GM12878 (cell line): ENCODE results near the gene ADAMTS16. TPM values are rescaled to one million over a fixed set of nuclear protein-coding genes. Genes with fewer than 3 reads are reported as not detected.

ENCODE experiments used
- ATAC-seq: fragments of 200-7000 bp; cut with Tn5 transposase; 3 replicates; pipeline ENCODE4 v1.9.1; 2020; ENCODE audit warnings: mild to moderate bottlenecking, moderate library complexity
- BruUV-seq: library from RNA; stranded (reverse); fragments of 400-500 nt; replicated peaks from 2 replicates; lab custom pipeline; 2021; lab: Mats Ljungman, UMichigan
- CTCF ChIA-PET: fragments of 300-600 bp; sonication (Branson Sonifier 250); formaldehyde crosslinking; extraction: SDS; loops from one replicate; lab custom pipeline; 2021; ENCODE audit warnings: inconsistent platforms; lab: Yijun Ruan, JAX
- POLR2A ChIA-PET: fragments of 350-600 bp; formaldehyde crosslinking; extraction: SDS; loops from one replicate; lab custom pipeline; 2021; ENCODE audit warnings: inconsistent platforms; lab: Charles Lee
- RAD21 ChIA-PET: fragments of 300-600 bp; sonication (Branson Sonifier 250); formaldehyde crosslinking; loops from one replicate; lab custom pipeline; 2023; ENCODE audit warnings: antibody characterized with exemption; ENCODE audit not compliant: unreplicated experiment; lab: Charles Lee
- SMC1A ChIA-PET: fragments of 300-600 bp; sonication (Branson Sonifier 250); formaldehyde crosslinking; loops from one replicate; lab custom pipeline; 2023; ENCODE audit not compliant: unreplicated experiment, uncharacterized antibody; lab: Charles Lee
- DNase-seq: peaks from one replicate; pipeline ENCODE4 v3.0.0-alpha.2; 2011; ENCODE audit warnings: low read depth, low spot score
- FAIRE-seq: peaks from 3 replicates; lab custom pipeline; 2011; peaks lifted over from hg19 to GRCh38; lab: Jason Lieb, UNC
- H2AFZ ChIP-seq: 2 replicates; pipeline ENCODE4 v1.6.0; 2011; ENCODE audit warnings: low read depth, low read length, control low read depth; ENCODE audit not compliant: control insufficient read depth
- H3K27ac ChIP-seq: 2 replicates; pipeline ENCODE4 v1.5.1; 2011; ENCODE audit warnings: control low read depth; ENCODE audit not compliant: control insufficient read depth, insufficient read depth
- H3K27me3 ChIP-seq, 2 experiments: replicated peaks in 1 of 2; 2 replicates each; pipeline versions ENCODE4 v1.6.0 to v1.6.1; 2011; ENCODE audit warnings: low read length in 1 of 2; ENCODE audit not compliant: control insufficient read depth in 2 of 2, insufficient read depth in 2 of 2
- H3K36me3 ChIP-seq, 2 experiments: 2 replicates each; pipeline ENCODE4 v1.5.1; 2011; ENCODE audit warnings: low read length in 1 of 2; ENCODE audit not compliant: control insufficient read depth in 2 of 2, insufficient read depth in 2 of 2
- H3K4me1 ChIP-seq: 2 replicates; pipeline ENCODE4 v1.6.1; 2011; ENCODE audit warnings: mild to moderate bottlenecking, low read length, moderate library complexity, mixed read lengths; ENCODE audit not compliant: control insufficient read depth, insufficient read depth
- H3K4me2 ChIP-seq: 2 replicates; pipeline ENCODE4 v1.6.0; 2011; ENCODE audit warnings: control low read depth; ENCODE audit not compliant: control insufficient read depth, insufficient read depth
- H3K4me3 ChIP-seq: fragments of 200-600 bp; sonication (generic); 2 replicates; pipeline ENCODE4 v1.5.1; 2016
- H3K79me2 ChIP-seq: 2 replicates; pipeline ENCODE4 v1.6.0; 2011; ENCODE audit warnings: low read length; ENCODE audit not compliant: control insufficient read depth, insufficient read depth
- H3K9ac ChIP-seq: 2 replicates; pipeline ENCODE4 v1.8.0; 2011; ENCODE audit warnings: low read length, control low read depth, mixed read lengths; ENCODE audit not compliant: control insufficient read depth, insufficient read depth
- H3K9me3 ChIP-seq: replicated peaks from 3 replicates; pipeline ENCODE4 v1.5.1; 2011; ENCODE audit warnings: mild to moderate bottlenecking, low read length; ENCODE audit not compliant: control insufficient read depth, insufficient read depth
- H4K20me1 ChIP-seq: 2 replicates; pipeline ENCODE4 v1.6.0; 2011; ENCODE audit not compliant: control insufficient read depth, insufficient read depth
- BCL11A ChIP-seq: IDR thresholded peaks from 2 replicates; pipeline ENCODE4 v1.6.1; 2011; ENCODE audit warnings: low read depth, low read length
- E2F8 ChIP-seq: fragments of 450-650 bp; IDR thresholded peaks from 2 replicates; pipeline ENCODE4 v1.6.1; 2018; ENCODE audit warnings: mild to moderate bottlenecking, low read depth, moderate library complexity; ENCODE audit not compliant: partially characterized antibody
- JUND ChIP-seq: IDR thresholded peaks from 2 replicates; pipeline ENCODE4 v1.6.1; 2012; ENCODE audit warnings: low read depth, mild to moderate bottlenecking, low read length, improper control_type of control experiment, moderate library complexity
- MTA2 ChIP-seq: fragments of 450-650 bp; IDR thresholded peaks from 2 replicates; pipeline ENCODE4 v1.6.1; 2016; ENCODE audit warnings: low read depth, mild to moderate bottlenecking, moderate library complexity
- PML ChIP-seq: IDR thresholded peaks from 2 replicates; pipeline ENCODE4 v1.6.1; 2012; ENCODE audit warnings: low read length, inconsistent platforms
- REST ChIP-seq: IDR thresholded peaks from 2 replicates; pipeline ENCODE4 v1.6.1; 2012; ENCODE audit warnings: mild to moderate bottlenecking, low read depth, low read length
- TCF12 ChIP-seq: IDR thresholded peaks from 2 replicates; pipeline ENCODE4 v1.6.1; 2011; ENCODE audit warnings: low read depth, mild to moderate bottlenecking, low read length
- USF2 ChIP-seq: IDR thresholded peaks from 2 replicates; pipeline ENCODE4 v1.6.1; 2011; ENCODE audit warnings: low read depth, low read length, improper control_type of control experiment, borderline replicate concordance
- YBX1 ChIP-seq: fragments of 450-650 bp; IDR thresholded peaks from 2 replicates; pipeline ENCODE4 v1.6.1; 2016; ENCODE audit warnings: antibody characterized with exemption
- WGBS: methylation state at CpG from one replicate; pipeline ENCODE4 v1.1.6; 2016; ENCODE audit warnings: low lambda C conversion rate; ENCODE audit not compliant: insufficient replicate concordance, insufficient coverage; ENCODE audit errors: missing lambda C conversion rate; 5-methylcytosine and 5-hydroxymethylcytosine counted together
- in situ Hi-C: fragments of 300-500 bp; cut with MboI; formaldehyde crosslinking; loops from 9 replicates; pipeline ENCODE4 v1.14.3; 2018; ENCODE audit warnings: mixed read lengths
- intact Hi-C: fragments of 100-400 bp; cut with micrococcal nuclease; formaldehyde crosslinking; loops from one replicate; pipeline ENCODE4 v1.14.2; 2022; ENCODE audit not compliant: unreplicated experiment
- polyA plus RNA-seq, 11 experiments: library from polyadenylated mRNA; depleted of rRNA in 4 of 11; unstranded in 6 of 11; stranded (reverse) in 5 of 11; fragments of >200 nt; fragmentation: Nextera tagmentation in 4 of 11; fragmentation: Illumina TruSeq in 1 of 11; extraction: Ambion mirVana in 4 of 11; extraction: Trizol in 1 of 11; gene quantifications; 1 replicate in 1 of 11; 2 replicates in 10 of 11; pipeline versions ENCODE4 v1.2.1 to v1.2.3, GENCODE V29; 2011 to 2016; ENCODE audit warnings: inconsistent platforms in 2 of 11, missing spikeins in 2 of 11, low read depth in 1 of 11
- total RNA-seq, 4 experiments: library from RNA; depleted of rRNA in 3 of 4; stranded (reverse); fragments of >200 nt in 3 of 4; fragmentation: Illumina TruSeq in 1 of 4; extraction: Trizol in 1 of 4; gene quantifications; 2 replicates each; pipeline versions ENCODE4 v1.2.1 to v1.2.3, GENCODE V29; 2013 to 2021
- TF ChIP-seq, protein P1 (sequence below): fragments of 450-650 bp; formaldehyde crosslinking; IDR thresholded peaks from 2 replicates; pipeline ENCODE4 v1.5.0; 2022; ENCODE audit warnings: mild to moderate bottlenecking, missing genetic modification characterization

ADAMTS16 gene
- total and polyA plus RNA-seq, 10 of the 15 experiments (the other 5 are each of a cell fraction or from before 2014, with no cell fraction given) = 0.04 TPM; not detected in 9

- TF ChIP-seq, protein P1, sequence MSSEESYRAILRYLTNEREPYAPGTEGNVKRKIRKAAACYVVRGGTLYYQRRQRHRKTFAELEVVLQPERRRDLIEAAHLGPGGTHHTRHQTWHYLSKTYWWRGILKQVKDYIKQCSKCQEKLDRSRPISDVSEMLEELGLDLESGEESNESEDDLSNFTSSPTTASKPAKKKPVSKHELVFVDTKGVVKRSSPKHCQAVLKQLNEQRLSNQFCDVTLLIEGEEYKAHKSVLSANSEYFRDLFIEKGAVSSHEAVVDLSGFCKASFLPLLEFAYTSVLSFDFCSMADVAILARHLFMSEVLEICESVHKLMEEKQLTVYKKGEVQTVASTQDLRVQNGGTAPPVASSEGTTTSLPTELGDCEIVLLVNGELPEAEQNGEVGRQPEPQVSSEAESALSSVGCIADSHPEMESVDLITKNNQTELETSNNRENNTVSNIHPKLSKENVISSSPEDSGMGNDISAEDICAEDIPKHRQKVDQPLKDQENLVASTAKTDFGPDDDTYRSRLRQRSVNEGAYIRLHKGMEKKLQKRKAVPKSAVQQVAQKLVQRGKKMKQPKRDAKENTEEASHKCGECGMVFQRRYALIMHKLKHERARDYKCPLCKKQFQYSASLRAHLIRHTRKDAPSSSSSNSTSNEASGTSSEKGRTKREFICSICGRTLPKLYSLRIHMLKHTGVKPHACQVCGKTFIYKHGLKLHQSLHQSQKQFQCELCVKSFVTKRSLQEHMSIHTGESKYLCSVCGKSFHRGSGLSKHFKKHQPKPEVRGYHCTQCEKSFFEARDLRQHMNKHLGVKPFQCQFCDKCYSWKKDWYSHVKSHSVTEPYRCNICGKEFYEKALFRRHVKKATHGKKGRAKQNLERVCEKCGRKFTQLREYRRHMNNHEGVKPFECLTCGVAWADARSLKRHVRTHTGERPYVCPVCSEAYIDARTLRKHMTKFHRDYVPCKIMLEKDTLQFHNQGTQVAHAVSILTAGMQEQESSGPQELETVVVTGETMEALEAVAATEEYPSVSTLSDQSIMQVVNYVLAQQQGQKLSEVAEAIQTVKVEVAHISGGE (CRISPR knock-in tag) = no peak
- no peak for TF ChIP-seq TCF12
Measured at GRCh38 chr5:5159282-5160103, 19.4 kb downstream of the ADAMTS16 start (continued).

DNA sequence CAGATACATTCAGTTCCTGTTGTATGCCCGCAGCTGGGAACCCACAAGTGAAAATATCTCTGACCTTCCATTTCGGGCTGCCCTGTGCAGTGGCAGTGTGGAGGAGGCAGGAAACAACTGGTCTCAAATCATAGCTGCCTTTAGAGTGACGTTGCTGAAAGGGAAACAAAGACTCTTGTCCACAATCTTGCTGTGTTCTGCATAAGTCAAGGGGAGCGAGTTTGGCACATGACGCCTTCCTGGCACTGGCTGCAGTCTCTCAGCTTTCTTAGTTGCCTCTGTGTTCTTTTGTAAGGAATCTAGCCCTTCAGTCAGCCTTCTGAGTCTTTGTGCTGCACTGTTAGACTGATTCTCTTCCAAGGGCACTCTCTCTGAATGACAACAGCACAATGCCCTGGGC lies 24.0 kb downstream of the ADAMTS16 start:
- H3K9ac ChIP-seq = no peak overlapping the region
- H4K20me1 ChIP-seq = no peaks in the 10 kb centered on the region
- H3K4me2 ChIP-seq = no peak overlapping the region
- H3K27me3 ChIP-seq = no peaks in the 10 kb centered on the region
- CTCF ChIA-PET = interaction anchor here (1.1 kb wide), 1 partner anchor 22 kb away, joined by 3 read pairs; no protein-coding TSS in a partner anchor
- no peak for FAIRE-seq
- in situ Hi-C loops (no loop called here), intact Hi-C loops (no loop called here)
- DNase-seq = no peak
- H3K4me1 ChIP-seq = no peaks in the 10 kb centered on the region
- H3K4me3 ChIP-seq = no peak overlapping the region
- no peak for ATAC-seq
- no peaks in the 10 kb centered on the region for H3K9me3 ChIP-seq
- no peak overlapping the region for H3K27ac ChIP-seq
- POLR2A ChIA-PET = no interaction called here
- H2AFZ ChIP-seq = no peak overlapping the region
- RAD21 ChIA-PET = no interaction called here
- BruUV-seq = no TSS peak
- no peaks in the 10 kb centered on the region for H3K79me2 ChIP-seq
- WGBS = 9% methylated on average over 5 of the region's 5 CpGs
- SMC1A ChIA-PET = no interaction called here
- H3K36me3 ChIP-seq = no peaks in the 10 kb centered on the region
- TF ChIP-seq JUND (no peak), BCL11A (no peak), E2F8 (no peak), MTA2 (no peak), PML (no peak), REST (no peak), USF2 (no peak), YBX1 (no peak), TCF12 (no peak)
